ENCODE results near the gene CFAP74.

Gene CFAP74

DNA sequence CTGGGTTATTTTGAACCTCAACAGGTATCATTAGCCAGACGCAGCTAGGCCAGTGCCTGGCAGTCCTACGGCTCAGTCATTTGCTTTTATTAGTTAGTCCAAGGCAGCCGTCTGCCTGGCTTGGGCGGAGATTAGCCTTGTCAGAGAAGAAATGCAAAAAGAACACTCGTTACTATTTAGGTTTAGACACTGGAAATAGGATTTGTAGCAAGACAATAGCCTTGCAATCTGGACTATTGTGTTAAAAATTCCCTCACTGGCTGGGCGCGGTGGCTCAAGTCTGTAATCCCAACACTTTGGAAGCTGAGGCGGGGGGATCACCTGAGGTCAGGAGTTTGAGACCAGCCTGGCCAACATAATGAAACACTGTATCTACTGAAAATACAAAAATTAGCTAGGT lies 35.7 kb upstream of the CFAP74 start:
- DNase-seq, result no peak

DNA sequence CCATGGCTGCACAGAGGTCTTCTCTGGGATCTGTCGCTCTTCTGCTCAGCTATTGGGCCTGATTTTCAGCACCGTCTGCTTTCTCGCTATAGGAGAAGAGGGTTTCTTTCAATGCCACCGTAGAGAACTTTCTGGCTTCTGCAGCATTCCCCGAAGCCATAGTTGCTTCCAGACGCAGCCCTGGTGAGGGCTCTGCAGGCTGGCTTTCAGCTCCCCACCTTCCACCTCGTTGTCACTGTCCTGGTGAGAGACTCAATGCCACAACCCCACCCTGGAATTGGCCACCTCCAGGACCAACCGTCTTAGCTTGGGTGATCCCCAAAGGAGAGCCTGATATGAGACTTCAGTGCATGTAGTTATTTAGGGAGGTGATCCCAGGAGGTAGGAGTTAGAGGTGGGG lies 34.6 kb upstream of the CFAP74 start:
- DNase-seq, result no peak

- DNase-seq, result no peak
Measured at GRCh38 chr1:2037314-2037979, 33.9 kb upstream of the CFAP74 start.

GRCh38 chr1:2036287-2036686 lies 32.7 kb upstream of the CFAP74 start:
- DNase-seq, result no peak

- no peak for DNase-seq
Measured at GRCh38 chr1:2033165-2033564, 29.6 kb upstream of the CFAP74 start.

DNA sequence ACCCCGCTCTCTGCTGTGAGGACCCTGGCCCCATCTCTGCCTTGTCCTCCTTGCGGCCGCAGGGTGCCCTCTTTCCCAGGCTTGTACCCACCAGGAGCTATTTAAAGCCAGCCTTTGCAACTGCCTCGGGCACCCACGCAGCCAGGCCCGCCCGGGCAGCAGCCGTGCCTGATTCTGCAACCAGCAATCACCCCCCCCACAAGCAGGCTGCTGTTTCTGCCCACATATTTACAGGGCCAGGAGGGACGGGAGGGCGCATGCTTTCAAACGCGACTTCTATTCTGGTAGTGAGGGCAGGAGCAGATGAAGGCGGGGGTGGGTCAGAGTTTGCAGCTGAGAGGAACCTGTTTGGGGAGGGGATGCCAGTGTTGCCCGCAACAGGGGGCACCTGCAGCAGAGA lies 29.2 kb upstream of the CFAP74 start:
- DNase-seq, result no peak

DNA sequence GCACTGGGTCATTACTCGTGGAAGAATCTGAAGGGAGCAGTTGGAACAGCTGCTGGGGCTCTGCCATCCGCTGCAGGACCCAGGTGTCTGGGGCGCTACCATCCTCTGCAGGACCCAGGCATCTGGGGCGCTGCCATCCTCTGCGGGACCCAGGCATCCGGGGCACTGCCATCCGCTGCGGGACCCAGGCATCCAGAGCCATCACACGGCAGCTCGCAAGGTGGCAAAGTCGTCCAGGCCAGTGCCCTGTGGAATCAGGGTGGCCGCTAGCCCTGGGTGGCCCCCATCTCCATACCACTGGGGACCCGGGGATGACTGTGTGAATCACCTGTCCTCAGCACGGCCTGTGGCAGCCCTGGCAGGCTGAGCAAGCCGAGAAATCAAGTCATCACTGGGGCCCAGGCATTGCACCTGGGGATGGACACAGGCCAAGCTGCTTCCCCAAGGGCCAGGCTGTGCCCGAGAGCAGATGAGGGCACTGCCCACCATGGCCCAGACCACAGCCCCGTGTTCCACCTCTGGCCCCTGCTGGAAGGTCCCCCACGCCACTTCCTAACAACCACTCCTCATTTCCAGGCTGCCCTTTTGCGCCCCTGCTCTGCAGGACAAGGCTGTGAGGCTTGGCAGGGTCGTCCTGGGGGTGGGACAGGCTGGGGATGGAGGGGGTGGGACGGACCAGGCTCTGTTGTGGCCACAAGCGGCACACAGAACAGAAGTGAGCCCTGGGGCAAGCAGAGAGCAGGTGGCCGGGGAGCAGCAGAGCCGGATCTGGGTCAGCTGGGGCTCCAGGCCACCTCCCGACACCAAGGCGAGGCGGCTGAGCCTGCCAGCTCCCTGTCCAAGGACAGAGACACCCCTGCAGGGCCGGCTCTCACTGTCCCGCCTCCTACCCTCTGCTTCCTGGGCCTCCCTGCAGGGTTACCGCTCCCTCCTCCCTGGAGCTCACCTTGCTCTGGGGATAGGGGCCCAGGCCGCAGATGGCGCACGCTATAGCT lies 28.3 kb upstream of the CFAP74 start:
- DNase-seq, result no peak

DNA sequence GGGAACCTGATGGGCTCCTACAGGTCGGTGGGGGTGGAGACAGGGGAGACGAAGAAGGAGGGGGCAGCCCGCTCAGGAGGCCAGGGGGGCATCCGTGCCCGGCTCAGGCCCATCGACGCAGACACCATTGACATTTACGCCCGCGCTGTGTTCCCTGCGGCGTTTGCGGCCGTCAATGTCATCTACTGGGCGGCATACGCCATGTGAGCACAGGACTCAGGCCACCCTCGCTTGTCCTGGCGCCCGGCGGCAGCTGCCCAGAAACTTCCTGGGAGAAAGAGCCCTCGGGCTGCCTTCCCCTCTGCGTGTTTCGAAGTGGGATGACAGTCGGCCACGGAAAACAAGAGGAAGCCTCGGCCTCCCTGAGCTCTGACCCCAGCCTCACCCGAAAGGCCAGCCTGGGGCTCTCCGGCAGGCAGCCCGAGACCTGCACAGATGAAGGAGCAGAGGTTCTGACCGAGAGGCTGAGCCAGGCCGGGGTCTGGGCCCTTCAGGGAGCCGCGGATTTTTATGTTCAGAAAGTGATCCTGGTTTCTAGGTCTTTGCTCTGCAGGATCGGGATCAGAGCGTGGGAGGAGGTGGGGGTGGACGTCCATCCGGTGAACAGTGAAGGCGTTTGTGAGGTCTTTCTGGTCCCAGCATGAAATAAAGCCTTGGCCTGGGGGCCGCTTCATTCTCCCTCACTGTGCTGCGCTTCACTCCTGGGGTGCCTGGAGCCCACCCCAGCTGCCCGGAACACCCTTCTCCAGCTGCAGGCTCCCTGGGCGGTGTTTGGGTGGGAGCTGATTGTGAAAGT lies 26.7 kb upstream of the CFAP74 start:
- DNase-seq, result no peak

- DNase-seq, result no peak
Measured at GRCh38 chr1:2029561-2029960, 26.0 kb upstream of the CFAP74 start.

GRCh38 chr1:2028870-2029560 lies 25.4 kb upstream of the CFAP74 start:
- no peak for DNase-seq

GRCh38 chr1:2027961-2028583 lies 24.5 kb upstream of the CFAP74 start:
- DNase-seq, result no peak

GRCh38 chr1:2025491-2025981 lies 21.9 kb upstream of the CFAP74 start:
- DNase-seq, result no peak

DNA sequence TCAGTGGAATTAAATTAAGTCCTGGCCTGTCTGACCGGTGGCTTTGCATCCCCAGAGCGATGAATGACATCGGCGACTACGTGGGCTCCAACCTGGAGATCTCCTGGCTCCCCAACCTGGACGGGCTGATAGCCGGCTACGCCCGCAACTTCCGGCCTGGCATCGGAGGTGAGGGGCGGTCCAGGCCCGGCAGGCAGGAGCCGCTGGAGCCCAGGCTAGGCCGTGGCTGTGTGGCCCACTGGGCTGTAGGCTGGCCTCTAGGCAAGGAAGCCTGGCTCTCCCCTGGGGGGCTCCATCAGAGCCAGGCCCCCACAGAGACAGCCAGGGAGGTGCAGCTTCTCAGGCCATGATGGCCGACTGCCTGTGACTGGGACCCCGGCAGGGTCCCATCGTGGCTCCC lies 21.3 kb upstream of the CFAP74 start:
- DNase-seq, result no peak

DNA sequence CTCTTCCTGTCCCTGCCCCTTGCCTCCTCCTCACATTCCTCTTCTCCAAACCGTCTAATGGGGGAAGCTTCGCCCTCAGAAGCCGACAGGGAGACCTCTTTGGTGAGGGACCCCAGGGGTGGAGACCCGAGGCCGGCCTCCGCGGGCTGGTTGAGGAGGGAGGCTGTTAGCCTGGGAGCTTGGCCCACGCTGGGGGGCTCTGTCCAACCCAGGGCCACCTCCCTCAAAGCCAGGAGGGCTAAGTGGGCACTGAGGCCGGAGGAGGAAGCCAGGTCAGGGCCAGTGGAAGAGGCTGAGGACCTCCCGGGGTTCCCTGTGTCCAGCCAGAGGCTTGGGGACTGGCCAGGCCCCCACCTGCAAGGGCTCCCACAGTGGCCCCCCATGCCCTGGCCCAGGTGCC lies 20.9 kb upstream of the CFAP74 start:
- no peak for DNase-seq

GRCh38 chr1:2023187-2023586 lies 19.6 kb upstream of the CFAP74 start:
- no peak for DNase-seq

GRCh38 chr1:2022063-2022770 lies 18.6 kb upstream of the CFAP74 start:
- DNase-seq, result no peak

DNA sequence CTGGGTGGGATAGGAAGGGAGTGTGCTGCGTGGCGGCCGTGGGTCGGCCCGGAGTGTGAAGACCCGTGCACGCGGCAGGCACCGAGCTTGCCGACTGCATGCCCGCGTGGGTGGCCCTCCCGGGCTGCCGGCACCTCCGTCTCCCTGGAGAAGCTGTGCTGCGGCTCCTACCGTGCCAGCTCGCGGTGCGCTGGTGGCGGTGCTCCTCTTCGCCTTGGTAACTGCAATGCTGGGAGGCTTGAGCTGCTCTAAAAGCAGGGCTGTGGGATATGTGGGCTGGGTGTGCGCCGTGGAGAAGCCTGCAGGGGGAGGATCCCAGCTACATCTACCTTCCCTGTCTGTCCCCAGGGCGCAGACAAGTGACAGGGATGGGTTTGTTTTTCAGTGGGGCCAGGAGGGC lies 18.0 kb upstream of the CFAP74 start:
- DNase-seq, result no peak

DNA sequence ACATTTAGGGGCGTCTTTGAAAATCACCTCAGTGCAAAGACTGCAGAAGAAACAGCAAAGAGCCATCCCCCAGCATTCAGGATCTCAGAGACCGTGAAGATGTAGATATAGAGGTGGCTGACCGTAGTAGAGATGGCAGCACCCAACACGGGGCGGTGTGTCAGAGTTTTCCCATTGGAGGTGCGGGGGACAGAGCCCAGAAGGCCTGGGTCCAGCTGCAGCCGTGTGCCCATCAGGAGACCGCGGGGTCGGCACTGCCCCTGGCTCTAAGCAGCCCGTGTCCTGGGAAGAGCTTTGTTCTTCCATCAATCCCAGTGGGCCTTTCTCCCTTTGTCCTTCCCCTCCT lies 16.7 kb upstream of the CFAP74 start:
- no peak for DNase-seq

GRCh38 chr1:2019571-2020309 lies 16.2 kb upstream of the CFAP74 start:
- DNase-seq, result no peak

DNA sequence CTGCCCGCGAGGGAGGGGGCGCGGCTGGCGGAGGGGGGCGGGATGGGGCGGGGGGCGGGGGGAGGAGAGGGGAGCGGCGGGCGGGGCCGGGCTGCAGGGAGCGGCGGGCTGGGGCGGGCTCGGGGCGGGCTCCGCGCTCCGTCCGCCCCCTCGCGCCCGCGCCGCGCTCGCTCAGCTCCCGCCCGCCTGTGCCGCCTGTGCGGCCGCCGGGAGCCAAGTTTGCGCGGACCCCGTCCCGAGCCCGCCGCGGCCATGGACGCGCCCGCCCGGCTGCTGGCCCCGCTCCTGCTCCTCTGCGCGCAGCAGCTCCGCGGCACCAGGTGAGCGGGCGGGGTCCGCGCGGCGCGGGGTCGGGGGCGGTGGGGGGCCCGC lies 15.6 kb upstream of the CFAP74 start, which contains the start of gene GABRD:
Gene GABRD (plus strand): TSS at position 174 of the 372 bp plus-strand sequence. CDS start 79 bp downstream, at position 253.
- no peak for DNase-seq

Data from DMS79 (cell line).